Posterior vena cava (tissue), 2 donors: ENCODE data around the gene MELK. TPM values are rescaled to one million over a fixed set of nuclear protein-coding genes. Genes with fewer than 3 reads are reported as not detected.

Source experiments
- DNase-seq: peaks from one replicate; pipeline ENCODE4 v3.0.0-alpha.2; 2020; ENCODE audit warnings: low spot score
- intact Hi-C, 2 donors: fragments of 100-400 bp; cut with DNase I; formaldehyde crosslinking; loops; one replicate each; pipeline versions ENCODE4 v1.14.1 to v1.14.2; 2022 to 2023
- total RNA-seq, 2 donors: library from RNA; stranded (reverse); fragmentation: NEBNext Ultra II Directional; extraction: Animal tissue kit (Norgen Biotek cat#: 25700); gene quantifications; one replicate each; pipeline ENCODE4 v1.2.1, GENCODE V29; 2021
- donor health status: DM: yes; HTN: yes; CAD: no.
- donor health status: DM: yes; HTN: yes; CAD: no.

The MELK gene
- total RNA-seq, 2 donors from 2014 or later = 0.52 to 0.88 TPM

DNA sequence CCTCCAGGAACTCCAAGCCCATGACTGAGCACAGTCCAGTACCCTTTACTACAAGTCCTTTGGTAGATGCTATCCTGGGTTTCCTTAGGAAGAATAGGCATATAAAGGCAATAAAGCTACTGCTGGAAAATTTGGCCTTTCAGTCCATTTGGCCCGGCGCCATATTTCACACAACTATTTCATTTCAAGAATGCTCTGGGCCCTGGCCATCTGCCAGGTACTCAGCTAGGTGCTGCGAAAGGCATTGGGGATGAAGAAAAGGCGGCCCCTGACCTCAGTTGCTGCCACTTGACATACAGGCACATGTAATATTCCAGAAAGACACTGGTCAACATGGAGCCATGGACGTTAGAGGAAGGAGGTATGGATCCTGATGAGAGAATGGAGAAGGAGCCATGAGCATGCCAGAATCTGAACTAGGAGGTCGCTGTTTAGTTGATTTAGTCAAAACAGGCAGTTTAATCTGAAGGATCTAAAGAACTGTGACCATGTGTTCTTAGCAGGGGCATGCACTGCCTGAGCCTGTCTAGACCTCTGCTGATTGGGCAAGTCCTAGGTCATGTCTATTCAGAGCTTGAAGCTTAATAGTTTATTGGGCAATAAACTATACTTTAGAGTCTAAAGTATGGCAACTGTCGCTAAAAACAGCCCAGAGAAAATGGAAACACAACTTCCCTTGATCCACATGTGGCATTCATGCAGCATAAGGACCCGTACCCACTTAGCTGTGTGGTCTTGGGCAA lies 149.3 kb downstream of the MELK start:
- DNase-seq = peak; percentile 71
- intact Hi-C loops = no loop called here

GRCh38 chr9:36725777-36726356 lies 153.2 kb downstream of the MELK start:
- intact Hi-C loops = no loop called here
- no peak for DNase-seq

Other genes with a start within 250 kb of the MELK start
- gene RNF38, start 172.6 kb upstream of the MELK start, total RNA-seq = 10 to 100 TPM; 42.0 to 54.7 TPM